GM18502 (cell line): Measurements from ENCODE around the gene NUDT7.
A peak's percentile ranks its signal among the peaks of the same experiment; 100 is the strongest.

ENCODE experiments used
- ATAC-seq: cut with Tn5 transposase; IDR thresholded peaks from one replicate; pipeline ENCODE4 v1.9.1; 2021; ENCODE audit warnings: mild to moderate bottlenecking; ENCODE audit not compliant: unreplicated experiment, poor library complexity

NUDT7 gene

GRCh38 chr16:77775911-77776909 lies 53.9 kb downstream of the NUDT7 start:
- no peak for ATAC-seq

DNA sequence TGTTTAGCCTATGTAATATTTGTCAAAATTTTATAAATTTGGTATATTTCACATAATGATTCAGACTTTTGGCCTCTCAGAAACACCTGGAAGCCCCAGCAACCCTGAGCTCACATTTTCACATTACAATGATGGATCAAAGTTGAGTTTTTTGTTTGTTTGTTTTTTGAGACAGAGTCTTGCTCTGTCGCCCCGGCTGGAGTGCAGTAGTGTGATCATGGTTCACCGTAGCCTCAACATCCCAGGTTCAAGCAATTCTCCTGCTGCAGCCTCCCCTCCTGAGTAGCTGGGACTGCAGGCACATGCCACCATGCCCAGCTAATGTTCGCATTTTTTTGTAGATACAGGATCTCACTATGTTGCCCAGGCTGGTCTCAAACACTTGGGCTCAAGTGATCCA lies 55.4 kb downstream of the NUDT7 start:
- no peak for ATAC-seq

DNA sequence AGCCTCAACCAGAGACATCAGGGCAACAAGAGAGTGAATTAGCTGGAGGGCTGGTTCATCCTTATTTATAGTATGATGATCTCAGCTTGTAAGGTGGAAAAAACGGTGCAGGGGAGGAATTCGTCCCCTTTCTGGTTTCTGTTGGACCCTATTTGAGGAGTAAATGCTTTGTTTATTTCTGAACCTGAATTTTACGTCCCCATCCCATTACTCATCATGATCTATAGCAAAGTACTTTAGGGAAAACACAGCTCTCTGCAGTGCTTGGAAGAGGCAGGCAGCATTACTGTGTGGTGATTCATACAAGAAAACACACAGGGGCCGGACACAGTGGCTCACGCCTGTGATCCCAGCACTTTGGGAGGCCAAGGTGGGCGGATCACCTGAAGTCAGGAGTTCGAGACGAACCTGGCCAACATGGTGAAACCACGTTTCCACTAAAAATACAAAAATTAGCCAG lies 58.1 kb downstream of the NUDT7 start:
- no peak for ATAC-seq

GRCh38 chr16:77781091-77781490 lies 58.8 kb downstream of the NUDT7 start:
- ATAC-seq: no peak

DNA sequence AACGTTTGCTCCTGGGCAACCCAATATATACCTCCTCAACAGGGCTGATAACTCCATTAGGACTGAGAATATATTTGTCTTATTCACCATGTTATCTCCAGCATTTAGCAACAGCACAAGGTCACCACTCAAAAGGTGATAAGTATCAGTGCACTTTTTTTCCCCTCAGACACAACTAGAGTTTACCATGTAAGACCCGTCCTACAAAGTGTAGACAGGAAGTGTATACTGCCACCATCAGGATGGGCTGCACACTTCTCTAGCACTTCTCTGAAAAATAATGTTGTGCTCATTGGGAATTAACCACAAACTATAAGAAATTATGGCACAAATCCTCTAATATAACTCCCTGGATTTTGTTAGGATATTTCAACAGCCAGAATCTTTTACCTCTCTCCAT lies 60.4 kb downstream of the NUDT7 start:
- ATAC-seq: no peak

DNA sequence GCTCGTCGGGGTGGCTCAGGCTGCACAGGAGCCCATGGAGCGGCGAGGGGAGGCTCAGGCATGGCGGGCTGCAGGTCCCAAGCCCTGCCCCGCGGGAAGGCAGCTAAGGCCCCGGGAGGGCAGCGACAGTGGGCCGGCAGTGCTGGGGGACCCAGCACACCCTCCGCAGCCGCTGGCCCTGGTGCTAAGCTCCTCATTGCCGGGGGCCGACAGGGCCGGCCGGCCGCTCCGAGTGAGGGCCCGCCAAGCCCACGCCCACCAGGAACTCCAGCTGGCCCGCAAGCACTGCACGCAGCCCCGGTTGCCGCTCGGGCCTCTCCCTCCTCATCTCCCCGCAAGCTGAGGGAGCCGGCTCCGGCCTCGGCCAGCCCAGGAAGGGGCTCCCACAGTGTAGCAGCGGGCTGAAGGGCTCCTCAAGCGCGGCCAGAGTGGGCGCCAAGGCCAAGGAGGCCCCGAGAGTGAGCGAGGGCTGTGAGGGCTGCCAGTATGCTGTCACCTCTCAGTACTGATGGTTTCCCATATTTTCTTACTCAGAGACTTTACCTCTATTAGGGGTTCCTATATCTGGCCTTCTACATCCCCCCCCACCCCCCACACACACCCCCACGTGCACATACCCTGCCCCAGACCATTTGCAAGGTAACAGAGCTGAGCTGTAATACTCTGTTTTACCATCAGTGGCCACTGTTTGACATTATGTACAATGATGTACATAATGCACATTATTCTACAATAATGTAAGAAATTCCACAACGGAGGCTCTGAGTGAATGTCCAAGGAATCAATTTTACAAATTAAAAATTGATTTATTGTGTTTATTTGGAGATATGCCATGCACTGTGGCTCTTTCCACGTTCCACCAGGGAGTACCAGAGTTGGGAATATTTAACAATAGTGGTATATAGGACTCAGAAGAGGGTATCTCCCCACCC lies 62.4 kb downstream of the NUDT7 start:
- ATAC-seq: no peak

GRCh38 chr16:77785373-77785764 lies 63.1 kb downstream of the NUDT7 start:
- ATAC-seq: no peak

DNA sequence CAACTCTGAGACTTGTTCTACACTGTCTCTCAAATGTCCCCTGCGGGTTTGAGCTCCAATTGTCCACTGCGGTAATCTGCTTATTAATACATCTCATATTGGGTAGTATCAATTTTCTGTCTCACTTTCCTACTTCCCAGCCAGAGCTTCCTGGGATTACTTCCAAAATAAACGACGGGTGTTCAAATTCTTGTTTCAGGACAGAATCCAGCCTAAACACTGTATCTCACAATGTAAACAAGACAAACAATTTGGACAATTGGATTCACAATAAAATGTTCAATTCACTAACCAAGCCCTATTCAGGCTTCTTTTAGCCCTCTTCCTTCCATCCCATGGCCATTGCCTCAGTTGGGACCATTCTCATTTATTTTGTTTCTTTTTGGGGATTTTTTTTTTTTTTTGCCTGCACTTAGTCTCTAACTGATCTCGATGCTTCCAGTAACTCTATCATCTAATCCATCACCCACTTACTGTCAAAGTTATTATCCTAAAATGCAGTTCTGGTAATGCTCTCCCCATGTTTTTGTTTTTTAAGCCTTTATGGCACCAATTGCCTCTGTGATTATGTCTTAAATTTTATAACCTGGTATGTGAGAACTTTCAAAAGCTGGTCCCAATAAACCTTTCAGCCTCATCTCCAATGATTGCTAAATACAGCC lies 64.0 kb downstream of the NUDT7 start:
- ATAC-seq: no peak

- no peak for ATAC-seq
Measured at GRCh38 chr16:77787452-77787851, 65.1 kb downstream of the NUDT7 start.

DNA sequence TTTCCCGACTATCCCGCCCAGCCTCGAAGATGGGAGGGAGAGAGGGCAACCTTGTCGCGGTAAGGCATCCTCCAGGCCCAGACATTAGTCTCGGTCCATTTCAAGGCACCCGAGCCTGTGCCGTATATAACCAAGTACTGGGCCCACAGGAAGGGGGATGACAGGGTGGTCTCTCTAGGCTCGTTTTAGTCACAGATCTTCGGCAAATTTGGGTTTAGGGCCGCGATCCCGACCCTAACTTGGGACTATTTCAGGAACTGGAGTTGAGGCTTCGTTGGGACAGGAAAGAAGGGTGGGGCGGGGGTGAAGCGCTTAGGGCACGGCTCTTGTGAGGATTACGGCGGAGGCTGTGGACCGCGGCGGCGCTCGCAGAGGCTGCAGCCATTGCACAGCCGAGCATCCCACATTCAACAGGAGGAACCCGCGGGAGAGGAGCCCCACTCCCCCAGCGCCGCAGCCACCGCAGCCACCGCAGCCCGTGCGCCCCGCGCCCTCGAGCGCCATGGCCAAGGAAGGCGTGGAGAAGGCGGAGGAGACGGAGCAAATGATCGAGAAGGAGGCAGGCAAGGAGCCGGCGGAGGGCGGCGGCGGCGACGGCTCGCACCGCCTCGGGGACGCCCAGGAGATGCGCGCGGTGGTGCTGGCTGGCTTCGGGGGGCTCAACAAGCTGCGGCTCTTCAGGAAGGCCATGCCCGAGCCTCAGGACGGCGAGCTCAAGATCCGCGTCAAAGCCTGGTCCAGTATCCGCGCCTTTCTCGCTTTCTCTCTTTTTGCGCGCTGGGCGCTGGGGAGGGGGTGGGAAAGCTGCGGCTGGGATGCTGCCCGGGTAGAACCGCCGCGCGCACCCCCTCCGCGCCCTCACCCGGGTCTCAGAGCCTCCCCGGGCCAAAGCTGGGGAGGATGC lies 66.1 kb downstream of the NUDT7 start, which contains the start of gene VAT1L:
VAT1L (plus strand) TSS at position 384 of the 904 bp plus-strand sequence; CDS start at position 503, 119 bp downstream.
- ATAC-seq: peak; percentile 60

DNA sequence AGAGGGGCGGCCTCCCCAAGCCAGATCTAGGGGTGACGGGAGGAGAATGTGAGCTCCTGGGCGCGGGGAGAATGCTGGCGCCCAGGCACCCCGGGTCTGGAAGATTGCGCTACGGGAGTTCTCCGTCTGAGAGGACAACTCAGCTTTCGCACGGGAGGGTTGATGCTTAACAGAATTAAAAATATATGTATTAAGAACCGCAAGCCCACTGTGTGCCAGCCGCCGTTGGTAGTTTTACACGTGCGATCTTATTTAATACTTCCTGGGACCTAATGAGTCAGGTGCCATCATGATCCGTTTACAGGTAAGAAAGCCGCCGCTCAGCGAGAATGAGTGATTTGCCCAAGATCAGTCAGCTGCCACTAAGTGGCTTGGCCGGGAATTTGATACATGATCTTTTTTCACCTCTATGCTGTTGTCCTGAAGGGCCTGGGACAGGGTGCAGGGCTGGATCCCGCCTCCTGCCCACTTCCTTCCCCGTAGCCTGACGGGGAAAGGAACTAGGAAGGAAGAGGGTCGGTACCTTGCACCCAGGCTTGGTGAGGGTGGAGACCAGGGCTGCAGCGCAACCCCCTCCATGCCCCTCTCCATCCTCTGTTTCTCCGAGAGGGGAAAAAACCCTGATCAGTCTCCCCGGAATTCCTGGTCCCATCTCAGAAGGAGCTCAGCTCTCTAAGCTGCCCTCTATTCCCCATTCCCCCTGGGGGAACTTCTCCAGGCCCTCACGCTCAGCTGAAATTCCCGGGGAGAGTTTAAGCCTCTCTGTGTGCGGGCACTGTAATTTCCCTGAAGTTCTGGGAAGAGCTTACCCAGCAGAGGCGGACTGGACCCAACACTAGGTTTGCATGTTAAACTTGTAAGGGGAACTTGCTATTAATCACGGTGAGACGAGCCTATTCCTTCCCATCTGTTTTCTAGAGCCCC lies 67.0 kb downstream of the NUDT7 start:
- no peak for ATAC-seq

DNA sequence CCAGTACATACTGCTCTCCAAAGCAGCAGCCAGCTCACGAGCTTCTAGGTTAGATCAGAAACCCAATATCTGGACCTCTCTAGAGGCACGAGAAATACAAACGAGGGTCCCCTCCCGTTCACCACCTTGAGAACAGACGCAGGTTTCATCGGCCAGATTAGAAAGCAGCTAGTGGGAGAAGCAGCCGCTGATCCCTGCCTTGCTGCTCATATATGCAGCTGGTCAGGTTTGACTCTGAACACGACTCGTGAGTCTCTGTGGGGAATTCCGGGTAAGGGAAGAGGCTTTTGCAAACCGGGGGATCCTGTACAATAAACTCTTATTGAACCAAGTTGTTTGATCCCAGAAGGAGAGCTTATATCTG lies 67.7 kb downstream of the NUDT7 start:
- ATAC-seq: no peak

DNA sequence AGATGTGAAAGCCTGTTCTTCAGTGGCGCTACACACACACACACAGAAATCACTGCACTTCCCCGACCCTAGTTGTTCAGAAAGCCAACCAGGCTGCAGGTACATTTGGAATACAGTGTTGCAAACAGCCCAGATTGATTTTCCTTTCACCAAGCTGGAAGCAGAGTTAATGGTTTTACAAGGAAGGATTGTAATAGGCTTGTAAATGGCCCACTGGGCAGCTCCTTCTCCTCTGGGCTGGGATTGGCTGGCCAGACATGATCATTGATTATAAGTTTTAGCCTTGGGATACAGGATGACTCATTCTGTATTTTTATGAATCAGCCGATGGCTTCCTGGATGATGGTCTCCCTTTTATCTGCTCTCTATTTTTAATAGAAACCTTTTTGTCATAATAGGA lies 68.6 kb downstream of the NUDT7 start:
- no peak for ATAC-seq
